ENCODE results near the gene CIB4.

Gene CIB4

DNA sequence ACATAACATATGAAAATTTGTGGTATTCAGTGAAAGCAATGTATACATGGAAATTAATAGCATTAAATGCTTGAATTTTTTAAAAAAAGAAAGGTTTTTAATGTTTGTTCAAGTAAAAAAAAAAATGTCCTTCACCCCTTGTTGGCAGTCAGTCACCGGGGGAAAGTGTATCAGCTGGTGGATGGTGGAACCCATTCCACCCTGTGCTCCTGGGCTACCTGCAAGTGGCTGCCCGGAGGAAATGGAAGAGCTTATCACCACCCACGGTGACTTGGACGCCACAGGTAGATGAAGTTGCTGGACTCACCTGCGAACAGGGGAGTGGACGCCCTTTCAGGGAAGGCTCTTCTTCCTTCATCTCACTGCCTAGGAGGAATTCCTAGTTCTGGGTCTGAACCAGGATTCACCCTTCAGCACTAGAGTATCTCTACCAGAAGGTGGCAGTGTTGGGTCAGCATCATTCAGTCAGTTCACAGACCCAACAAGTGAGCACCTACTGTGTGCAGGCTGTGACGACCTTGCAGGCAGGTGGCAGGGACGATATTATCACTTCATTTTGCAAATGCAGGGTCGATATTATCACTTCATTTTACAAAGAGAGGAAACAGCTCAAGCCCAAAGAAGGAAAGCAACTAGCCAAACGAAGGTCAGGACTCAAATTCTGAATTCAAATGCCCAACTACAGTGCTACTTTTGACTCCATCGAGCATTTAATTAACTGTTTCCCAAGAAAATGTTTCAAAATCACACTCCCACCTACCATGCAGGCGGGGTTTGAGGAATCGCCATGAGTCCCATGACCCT lies 35.8 kb downstream of the CIB4 start:
- DNase-seq: no peak

DNA sequence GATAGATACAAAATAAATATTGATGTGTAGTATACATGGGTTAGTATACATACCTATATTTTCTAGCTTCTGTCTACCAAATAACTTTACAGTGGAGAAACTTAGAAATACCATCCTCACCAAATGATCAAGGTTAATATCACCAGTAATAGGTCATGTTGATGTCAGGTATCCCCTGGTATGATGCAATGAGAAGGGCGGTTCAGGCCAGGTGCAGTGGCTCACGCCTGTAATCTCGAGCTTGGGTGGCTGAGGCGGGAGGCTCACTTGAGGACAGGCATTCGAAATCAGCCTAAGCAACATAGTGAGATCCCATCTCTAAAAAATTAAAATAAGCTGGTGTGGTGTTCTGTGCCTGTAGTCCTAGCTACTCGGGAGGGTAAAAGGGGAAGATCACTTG lies 38.6 kb downstream of the CIB4 start:
- no peak for DNase-seq

DNA sequence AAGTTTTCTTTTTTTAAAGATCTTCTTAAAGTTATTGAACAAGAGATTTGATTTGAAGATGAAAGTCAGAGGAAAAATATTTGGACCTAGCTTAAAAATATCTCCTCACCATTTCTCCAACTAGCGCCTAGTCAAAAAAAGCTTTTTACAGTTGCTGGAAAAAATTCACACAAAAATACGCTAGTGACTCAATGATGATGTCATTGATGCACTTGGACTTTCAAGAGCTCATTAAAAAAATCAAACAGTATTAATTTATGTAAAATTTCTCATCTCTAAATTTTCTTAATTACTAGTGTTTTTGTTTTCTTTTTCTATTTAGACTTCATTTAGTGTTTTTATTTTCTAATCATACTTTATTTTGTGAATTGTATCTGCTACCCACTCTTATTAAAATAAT lies 41.8 kb downstream of the CIB4 start:
- no peak for DNase-seq

DNA sequence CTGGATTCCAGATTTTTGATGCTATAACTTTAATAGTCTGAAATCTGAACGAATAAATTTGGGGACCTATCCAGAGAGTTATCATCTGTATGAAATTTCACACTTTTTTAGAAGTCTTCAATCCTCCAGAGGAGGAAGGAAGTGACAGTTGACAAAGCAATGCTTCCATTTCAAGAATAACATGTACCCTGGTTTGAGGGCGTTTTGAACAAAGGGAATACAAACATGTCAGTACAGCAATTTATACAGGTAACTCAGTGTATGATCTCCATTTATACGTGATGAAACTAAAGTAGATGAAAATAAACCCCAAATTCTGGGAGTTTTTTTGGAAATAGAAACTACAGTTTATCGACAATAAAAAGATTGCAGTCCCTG lies 42.2 kb downstream of the CIB4 start:
- no peak for DNase-seq

DNA sequence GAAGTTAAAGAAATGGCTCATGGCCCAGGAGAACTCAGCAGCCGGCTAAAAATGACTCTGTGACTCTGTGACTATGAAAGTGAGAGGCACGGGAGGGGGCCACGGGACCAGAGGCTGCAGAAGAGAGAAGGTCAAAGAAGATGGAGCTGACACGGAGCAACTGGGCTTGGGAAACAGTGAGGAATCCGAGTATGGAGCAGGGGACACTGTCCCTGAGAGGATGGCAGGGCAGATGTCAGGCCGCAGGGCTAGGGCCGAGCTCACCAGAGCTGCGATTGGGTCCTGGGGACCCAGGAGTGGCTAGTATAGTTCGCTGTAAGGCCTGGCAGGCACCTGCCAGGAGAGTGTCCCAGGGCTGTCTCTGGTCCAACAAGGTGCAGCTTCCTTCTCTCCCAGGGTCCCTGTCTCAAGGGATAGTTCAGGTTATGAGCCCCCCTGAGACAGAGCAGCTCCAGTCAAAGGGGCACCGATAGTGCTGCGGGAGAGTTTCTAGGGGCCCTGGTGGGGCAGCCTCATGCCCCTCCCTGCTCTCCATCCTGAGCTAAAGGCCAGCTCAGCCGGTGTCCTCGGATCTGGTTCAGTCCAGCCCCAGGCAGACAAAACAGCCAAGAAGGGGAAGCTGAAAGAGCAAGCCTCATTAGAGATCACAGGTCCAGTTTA lies 42.7 kb downstream of the CIB4 start:
- no peak for DNase-seq

DNA sequence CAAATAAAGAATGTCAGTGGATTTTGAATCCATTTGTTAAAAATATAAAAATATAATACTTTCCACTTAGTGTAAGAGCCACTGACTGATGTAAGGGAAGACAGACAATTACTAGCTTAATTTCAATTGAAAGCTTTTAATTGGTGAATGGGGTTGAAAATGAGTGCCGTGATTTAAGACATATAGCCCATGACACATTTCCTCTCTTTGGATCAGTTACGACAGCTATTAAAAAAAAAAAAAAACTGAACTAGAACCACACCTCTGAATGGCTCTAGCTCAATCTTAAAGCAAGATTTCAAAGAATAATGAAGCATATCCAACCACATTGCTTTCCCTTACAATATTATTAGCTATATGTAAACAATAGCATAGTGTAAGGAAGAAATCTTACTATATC lies 44.0 kb downstream of the CIB4 start:
- DNase-seq: no peak

DNA sequence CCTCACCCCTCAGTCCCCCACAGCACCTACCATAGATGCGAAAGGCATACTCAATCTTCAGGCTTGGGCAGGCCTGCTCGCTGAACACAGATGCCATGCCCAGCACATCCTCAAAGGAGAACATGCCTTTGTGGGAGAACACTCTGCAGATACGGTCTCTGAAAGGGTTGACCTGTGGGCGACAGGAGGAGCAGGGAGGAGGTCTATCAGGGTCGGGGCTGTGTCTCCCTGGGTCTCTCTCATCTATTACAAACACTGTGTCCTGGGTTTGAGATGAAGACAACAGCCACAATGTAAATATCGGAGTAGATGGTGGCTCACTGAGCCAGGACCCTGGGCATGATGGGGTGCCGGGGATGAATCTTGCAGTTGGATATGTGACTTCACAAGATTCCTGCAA lies 46.0 kb downstream of the CIB4 start:
- no peak for DNase-seq

DNA sequence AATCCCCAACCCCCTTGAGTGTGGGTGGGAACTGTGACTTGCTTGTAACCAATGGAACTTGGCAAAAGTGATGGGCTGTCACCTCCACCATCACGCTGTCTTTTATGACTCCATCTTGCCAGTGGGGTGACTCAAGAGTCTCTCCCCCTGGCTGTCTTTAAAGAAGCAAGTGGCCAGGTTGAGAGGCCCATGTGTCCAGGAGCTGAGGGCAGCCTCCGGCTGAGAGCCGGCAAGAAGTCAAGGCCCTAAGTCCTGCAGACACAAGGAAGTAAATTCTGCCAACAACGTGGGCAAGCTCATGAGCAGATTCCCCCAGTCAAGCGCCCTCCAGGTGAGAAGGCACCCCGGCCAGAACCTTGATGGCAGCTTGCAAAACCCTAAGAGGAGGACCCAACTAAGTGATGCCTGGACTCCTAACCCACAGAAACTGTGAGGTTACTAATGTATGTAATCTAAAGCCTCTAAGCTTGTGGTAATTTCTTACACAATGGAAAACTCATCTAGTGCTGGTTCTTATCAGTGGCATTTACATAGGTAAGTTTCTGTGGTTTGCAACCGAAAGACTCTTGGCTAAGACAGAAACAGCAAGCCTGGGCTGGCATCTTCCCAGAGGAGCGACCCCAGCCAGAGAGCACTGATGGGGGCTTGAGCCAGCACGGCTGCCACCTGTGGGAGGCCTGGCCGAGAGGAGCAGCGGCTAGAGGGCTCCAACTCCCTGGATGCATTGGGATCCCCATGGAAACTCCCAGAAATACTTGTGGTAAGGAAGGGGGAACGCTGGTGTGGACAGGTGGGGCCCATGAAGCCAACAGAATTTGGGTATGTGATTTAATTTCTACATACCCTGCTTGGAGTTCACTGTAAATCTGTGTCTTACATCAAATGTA lies 49.3 kb downstream of the CIB4 start:
- no peak for DNase-seq

DNA sequence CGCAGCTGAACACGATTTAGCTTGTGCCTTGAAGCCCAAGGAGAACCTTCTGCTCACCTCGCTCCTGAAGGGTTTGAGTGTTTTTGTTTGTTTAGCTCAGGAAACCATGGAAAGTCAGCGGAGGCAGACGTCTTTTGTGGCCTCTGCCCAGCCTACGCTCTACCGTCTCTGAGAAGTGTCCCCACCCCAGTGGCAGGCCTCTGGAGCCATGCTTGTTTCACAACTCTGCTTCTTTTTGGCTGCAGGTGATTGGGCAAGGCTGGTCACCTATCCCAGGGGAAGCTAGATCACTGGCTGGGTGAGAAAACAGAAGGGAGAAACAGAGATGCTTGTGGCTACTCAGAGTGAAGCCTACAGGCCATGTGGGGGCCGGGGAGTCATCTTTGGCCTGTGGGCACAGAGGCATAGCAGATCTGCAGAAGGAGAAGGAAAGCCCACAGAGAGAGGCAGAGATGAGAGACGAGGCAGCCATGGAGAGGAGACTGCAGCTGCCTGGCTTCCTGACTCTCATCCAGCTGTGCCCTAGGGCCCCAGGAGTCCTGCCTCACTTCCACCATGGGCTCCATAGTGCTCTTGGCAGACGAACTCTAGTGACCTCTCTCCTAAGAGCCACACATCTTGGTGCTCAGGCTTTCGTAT lies 50.1 kb downstream of the CIB4 start:
- no peak for DNase-seq

DNA sequence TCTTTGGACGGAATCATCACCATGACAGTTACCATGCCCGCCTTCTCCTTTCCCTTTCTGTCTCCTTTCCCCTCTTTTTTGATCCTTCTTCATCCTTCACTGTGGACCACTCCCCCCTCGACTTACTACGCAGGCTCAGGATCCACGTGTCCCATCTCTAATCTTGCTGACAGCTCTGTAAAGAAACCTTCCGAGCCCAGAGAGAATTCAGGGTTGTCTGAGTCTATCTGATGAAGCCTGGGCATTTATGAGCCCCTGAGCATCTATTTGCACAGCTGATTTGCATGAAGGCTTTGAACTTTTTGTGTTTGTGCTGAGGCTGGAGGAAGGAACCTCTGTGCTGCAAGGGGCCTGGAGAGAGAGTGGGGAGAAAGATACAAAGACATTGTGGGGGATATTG lies 50.7 kb downstream of the CIB4 start:
- no peak for DNase-seq

DNA sequence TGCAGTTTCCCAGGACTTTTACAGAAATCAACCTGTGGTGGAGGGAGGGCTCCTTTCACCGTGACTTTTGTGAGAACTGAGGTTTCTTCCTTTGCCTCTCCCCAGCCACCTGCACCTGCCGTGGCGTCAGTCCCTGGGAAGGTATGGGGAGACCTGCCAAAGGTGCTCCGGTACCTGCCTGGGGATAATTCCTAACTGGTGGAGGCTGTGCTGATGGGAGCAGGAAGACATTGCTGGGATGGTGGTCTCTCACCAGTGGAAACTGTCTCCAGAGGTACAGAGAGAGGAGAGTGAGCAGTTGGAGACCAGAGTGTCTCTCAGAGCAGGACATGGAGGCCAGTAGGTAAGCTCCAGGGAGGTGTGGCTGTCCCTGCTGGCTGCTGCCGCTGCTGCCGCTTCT lies 52.6 kb downstream of the CIB4 start:
- no peak for DNase-seq

DNA sequence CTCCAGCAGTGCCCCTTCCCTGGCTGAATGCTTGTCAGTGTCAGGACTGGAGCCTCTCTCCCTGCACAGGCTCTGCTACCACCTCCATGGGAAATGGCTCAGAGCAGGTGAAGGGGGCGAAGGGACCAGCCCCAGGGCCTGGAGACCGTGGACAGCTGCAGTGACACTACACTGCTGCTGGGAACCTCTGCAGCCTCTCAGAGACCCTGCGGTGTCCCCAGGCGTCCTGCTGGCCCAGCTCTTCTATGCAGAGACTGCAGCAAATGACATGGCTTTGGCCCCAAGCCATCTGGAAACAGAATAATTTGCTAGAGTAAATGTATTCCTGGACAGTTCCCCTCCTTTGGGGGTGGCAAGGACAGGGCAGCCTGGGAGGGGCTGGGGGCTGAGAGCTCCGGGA lies 53.2 kb downstream of the CIB4 start:
- no peak for DNase-seq

DNA sequence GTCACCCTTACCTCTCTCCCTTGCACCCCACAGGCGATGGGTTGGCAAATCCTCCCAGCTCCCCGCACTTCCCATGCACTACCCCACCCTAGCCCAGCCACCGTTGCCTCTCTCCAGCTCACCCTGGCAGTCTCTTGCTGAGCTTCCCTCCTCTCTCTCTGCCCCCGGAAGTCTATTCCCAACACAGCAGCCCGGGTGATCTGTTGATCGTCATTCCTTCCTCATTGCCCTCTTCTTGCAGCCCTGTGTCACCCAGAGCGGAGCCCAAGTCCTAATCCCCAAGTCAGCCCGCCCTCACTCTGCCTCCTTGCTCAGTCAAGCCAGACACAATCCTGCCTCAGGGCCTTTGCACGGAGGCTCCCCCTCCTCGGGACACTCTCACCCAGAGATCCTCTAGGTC lies 55.2 kb downstream of the CIB4 start:
- DNase-seq: no peak

DNA sequence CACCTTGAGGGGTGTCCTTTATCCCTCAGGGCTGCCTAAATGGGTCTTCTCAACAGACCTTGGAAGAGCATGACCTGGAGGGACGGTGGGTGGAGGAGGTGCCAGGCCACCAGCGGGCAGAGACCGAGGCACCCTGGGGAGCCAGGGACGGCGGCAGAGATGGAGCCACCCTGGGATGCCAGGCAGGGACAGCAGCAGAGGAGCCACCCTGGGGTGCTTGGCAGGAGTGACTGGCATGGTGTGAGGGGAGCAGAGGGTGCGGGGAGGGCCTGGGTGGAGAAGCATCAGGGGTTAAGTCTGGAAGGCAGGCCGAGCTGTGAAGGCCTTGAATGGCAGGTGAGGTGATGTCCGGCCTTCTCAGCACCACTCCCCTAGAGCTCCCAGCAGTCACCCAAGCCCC lies 56.1 kb downstream of the CIB4 start:
- DNase-seq: no peak

DNA sequence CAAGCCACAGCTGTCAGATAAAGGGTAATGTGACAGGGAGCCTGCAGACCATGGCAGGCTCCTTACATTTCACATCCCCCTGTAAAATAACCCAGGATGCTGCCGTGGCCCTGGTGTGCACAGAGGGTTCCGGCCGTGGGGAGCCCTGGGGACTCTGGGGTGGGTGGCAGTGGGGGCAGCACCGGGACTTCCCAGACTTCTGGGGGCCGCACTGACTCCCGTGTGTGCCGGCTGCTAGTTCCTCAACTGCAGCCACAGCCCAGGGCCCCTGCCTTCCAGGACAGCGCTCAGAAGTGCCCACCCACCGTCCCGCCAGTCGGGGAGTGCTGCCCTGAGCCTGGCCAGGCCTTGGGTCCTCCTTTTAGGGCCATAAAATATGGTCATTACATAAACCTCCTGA lies 56.5 kb downstream of the CIB4 start:
- no peak for DNase-seq

DNA sequence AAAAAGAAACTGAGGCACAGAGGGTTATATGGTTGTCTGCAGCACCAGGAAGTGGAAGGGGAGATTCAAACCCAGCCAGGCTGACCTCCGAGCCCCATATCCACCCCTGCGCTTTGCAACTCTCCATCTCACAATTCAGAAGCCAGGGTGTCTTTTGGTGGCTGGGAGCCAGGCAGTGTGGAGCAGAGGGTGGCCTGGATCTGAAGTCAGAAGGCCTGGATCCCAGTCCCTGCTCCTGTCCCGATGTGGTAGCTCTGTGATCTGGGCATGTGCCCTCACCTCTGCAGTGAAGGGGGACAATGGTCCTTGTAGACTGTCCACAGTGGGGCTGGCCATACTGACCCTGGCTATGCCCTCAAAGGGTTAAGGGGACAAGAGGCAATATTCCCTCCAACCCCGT lies 57.0 kb downstream of the CIB4 start:
- no peak for DNase-seq

DNA sequence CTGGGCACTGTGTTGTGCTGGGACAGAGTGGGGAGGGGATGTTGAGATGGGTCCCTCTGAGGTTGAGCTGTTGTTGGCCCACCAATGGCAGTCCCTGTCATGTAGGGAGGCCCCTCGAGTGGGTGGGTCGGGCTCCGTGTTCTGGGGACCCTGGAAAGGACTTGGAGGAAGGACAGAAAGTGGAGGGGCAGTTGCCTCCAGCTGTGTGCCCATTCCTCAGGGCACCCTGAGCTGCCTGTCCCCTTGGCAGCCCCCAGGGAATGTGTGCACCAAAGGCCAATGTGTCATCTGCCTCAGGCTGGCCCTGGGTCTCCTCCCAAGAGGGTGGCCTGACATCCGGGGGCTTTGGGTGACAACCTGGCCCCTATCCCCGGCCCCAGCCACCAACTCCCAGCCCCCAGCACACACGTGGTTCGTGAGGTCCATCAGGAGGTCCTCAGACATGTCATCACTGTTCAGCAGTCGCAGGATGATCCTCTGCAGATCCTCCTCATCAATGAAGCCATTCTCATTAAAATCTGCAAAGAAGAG lies 57.7 kb downstream of the CIB4 start:
- no peak for DNase-seq

DNA sequence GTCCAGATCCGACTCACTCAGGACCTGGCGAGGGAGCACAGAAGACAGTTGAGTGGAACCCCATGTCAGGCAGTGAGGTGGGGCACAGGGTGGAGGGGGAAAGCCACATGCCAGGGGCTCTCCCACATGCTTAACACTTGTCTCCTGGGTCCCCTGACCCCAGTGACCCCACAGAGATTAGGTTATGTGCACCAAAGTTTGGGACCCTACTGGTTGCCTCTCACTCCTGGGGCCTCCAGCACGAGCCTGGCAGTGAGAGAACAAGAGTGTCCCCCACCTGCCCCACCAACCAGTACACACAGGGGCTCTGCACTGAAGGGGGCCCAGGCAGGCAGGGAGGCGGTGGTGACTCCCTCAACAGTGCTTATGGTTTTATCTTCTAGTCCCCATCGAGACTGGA lies 58.3 kb downstream of the CIB4 start:
- DNase-seq: no peak

DNA sequence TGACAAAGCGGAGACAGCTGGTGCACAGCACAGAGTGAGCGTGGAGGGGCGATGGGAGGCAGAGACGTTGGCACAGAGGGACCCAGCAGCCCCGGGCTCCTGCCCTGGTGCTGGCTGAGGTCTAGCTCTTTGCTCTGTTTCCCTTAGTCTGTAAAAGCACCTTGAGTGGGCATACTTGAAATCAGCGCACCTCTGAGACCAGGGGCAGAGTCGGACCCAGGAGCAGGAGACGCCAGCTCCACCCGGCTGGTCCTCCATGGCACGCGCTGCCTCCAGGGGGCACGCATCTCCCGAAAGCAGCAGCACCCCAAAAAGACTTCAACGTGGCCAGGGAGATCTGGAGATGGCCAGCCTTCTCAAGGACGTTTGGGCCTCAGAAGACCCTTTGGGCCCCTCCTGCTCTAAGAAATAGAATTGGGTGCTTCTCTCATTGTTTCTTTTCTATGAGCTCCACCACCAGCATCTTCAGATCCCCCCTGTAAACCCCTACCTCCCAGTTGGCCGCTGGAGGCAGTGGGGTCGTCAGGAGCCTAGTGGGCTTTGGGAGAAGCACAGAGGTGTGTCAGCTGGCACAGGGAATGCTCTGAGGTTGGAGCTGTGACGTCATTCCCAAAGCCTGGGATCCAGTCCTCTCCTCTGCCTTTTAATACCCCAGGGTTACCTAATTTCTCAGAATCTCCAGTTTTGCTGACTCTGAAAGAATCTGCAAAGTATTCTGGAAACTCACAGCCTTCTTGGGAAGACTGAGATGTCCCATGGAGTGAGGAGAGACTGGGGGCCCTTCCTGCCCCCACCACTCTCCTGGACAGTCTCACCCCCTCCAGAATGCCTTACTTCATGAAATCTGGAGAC lies 58.9 kb downstream of the CIB4 start:
- DNase-seq: no peak

DNA sequence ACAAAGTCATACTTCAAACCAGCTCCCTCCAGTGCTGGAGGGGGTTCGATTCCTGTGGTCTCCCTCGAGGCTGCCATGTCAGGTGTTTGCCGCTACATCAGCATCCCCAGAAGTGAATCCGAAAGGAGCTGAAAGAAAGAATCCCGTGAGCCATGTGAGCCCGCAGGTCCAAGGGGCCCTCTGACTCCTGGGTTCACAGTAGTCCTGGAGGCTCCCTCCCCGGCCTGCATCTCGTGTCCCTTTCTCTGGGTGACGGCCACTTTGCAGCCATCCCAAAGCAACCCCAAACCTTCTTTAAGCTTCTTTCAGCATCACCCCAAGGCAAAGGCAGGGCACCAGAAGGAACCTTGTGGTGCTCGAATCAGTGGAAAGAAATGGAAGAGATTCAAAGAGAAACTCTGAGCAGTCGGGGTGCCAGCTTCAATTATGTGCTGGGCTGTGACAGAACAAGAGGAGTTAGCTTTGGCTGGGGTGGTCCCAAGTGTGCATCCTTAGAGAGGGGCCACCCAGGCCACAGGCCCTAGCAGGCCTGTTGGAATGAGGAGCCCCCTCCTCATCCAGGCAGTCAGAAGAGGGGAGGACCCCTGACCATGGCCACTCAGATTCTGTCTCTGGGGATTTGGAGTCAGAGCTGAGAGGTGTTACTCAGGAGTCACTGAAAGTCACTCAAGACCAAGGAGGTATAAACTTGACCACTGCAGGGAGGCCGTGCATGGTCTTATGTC lies 59.7 kb downstream of the CIB4 start:
- DNase-seq: no peak

DNA sequence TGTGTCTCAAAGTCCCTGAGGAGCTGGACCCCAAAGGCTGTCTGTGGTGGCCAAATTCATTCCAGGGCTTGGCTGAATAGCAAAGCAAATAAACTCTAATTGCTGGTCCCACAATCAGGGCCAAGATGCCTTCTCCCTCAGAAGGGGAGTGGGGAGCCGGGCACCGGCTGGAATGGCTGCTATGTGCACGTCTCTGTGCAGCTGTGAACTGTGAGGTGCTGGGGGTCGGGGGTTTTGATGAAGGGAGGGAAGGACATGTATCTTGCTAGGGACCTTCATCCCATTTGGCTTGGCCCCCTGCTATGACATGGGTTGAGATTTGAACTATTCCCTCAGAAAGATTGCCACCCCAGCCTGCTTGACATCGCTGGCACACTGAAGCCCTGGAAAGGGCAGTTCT lies 60.4 kb downstream of the CIB4 start:
- no peak for DNase-seq

Measured in NCI-H524 treated with DMSO at 0.1 percent for 48 hours (cell line).